GM18861 (cell line): ENCODE results near the gene CNOT6.
"Not testable (repeated sequence)": the region's sequence is repeated elsewhere in the genome, so short reads cannot be mapped to it uniquely, and the experiment has no call there.

ENCODE experiments used
- ATAC-seq: cut with Tn5 transposase; IDR thresholded peaks from one replicate; pipeline ENCODE4 v1.9.1; 2021; ENCODE audit not compliant: unreplicated experiment

CNOT6 gene

GRCh38 chr5:180470966-180471582 lies 23.1 kb upstream of the CNOT6 start:
- no peak for ATAC-seq

- no peak for ATAC-seq
Observed at GRCh38 chr5:180471866-180472265, 22.3 kb upstream of the CNOT6 start.

DNA sequence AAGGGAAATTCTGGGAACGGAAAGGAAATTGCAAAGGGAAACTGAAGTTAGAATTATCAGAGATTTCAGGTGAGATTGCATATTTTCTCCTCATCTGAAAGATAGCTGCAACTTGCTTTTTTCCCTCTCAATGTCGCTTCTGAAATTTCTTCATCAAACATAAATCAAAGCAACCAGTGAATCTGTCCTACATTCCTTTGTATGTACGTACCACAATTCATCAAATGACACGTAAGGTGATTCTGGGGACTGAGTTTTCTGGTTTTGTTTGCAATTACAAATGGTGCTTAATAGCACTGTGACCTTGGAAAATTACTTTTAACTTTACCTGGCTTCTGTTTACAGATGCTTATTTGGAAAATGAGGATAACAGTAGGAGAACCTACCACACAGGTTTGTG lies 21.9 kb upstream of the CNOT6 start:
- no peak for ATAC-seq

DNA sequence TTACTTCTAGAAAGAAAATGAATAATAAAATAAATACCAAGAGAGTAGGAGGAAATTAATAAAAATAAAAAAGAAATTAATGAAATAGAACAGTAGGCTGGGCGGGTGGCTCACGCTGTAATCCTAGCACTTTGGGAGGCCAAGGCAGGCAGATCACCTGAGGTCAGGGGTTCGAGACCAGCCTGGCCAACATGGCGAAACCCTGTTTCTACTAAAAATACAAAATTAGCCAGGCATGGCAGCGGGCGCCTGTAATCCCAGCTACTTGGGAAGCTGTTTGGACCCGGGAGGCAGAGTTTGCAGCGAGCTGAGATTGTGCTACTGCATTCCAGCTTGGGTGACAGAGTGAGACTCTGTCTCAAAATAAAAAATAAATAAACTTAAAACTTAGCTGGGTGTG lies 20.8 kb upstream of the CNOT6 start:
- not testable (repeated sequence) for ATAC-seq

DNA sequence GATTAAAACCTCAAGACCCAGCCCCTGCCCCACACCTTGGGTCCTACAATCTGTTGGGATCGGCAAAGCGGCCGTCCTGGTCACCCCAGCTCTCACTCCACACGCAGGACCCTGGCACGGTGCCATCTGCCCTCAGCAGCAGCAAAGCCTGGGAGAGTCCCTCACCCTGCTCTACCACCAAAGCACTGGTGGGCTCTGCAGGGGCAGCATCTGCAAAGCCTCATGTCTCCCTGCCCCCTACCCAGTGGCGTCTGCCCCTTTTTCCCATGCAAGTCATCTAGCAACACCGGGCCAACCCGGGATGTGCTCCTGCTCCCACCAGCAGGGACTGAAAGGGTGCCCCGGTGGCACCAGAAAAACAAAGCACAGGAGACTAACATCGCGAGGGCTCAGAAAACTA lies 19.6 kb upstream of the CNOT6 start:
- no peak for ATAC-seq

GRCh38 chr5:180475969-180476524 lies 18.1 kb upstream of the CNOT6 start:
- not testable (repeated sequence) for ATAC-seq

- ATAC-seq, result no peak
Observed at GRCh38 chr5:180484813-180485212, 9.4 kb upstream of the CNOT6 start.

DNA sequence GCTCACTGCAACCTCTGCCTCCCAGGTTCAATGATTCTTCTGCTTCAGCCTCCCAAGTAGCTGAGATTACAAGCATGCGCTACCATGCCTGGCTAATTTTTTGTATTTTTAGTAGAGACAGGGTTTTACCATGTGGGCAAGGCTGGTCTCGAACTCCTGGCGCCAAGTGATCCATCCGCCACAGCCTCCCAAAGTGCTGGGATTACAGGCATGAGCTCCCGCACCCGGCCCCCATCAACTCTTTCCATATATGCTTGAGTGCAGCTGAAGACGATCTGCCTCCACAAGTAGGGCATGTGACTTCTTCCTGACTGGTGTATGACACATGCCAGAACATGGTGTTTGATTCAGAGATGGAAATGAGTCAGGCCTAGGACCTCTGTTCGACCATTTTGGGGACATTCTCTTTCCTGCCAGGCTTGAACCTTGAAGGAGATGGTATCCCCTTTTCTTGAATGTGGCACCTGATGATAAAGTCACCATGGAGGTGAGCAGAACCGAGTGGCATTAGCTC lies 7.5 kb upstream of the CNOT6 start:
- no peak for ATAC-seq

DNA sequence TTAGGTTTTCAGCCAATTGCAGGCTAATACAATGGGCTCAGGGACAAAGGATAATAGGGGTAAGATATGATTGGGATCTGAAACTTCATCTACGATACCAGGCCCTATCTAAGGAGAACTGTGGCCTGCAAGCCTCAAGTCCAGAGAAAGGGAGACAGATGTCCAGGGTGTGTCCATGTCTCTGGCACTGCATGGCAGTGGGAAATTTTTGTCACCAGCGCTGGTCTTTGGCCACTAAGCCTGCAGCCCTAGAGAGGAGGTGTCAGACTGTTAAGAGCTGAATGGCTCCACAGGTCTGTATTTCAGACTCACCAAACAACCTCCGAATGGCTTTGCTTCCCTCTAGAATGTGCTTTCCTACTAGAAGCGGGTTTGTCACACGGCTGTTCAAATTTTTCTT lies 6.6 kb upstream of the CNOT6 start:
- no peak for ATAC-seq

- no peak for ATAC-seq
Observed at GRCh38 chr5:180491496-180491895, 2.7 kb upstream of the CNOT6 start.

DNA sequence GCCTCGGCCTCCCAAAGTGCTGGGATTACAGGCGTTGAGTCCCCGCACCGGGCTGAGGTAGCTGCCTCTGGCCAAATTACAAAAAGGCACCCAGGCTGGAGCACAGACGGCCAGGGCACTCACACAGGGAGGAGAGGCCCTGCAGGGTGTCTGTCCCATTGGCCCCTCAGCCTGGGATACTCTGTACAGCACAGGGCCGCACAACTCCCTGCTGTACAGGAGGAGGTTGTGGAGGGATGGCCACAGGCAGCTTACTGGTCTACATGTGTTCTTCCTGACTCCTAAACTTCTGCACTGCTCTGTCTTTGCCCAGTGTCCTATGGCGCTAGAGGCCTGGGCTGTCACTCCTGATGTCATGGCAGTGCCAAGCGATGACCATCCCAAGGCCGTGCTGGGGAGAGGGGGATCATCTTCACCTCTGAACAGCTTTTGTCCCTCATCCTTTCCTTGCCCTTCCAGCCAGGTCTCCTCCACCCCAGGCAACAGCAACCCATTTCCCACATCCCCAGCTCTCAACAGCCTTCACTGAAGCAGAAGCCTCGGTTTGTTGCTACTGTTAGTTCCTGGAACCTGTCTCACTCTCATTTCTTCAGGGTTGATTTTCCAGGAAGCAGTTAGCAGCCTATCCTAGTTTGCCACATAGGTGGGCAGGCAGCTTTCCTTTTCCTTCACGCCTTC lies 1.8 kb upstream of the CNOT6 start:
- ATAC-seq, result no peak

GRCh38 chr5:180494510-180495181 lies 467 bp downstream of the CNOT6 start:
- ATAC-seq, result peak; percentile 27

- no peak for ATAC-seq
Observed at GRCh38 chr5:180495292-180495691, 1.1 kb downstream of the CNOT6 start.

GRCh38 chr5:180495991-180496741 lies 2.0 kb downstream of the CNOT6 start:
- no peak for ATAC-seq

GRCh38 chr5:180496806-180497205 lies 2.6 kb downstream of the CNOT6 start:
- not testable (repeated sequence) for ATAC-seq

DNA sequence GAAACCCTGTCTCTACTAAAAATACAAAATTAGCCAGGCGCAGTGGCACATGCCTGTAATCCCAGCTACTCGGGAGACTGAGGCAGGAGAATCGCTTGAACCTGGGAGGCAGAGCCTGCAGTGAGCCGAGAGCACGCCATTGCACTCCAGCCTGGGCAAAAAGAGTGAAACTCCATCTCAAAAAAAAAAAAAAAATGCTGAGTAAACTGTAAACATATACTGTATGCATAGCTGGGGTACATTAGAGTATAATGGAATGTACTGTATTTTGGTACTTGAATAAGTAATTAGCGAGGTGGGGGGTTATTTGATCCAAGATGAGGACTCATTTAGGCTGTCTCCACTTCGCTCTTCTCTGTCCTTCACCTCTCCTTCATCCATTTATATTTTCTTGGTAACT lies 3.7 kb downstream of the CNOT6 start:
- ATAC-seq, result not testable (repeated sequence)

DNA sequence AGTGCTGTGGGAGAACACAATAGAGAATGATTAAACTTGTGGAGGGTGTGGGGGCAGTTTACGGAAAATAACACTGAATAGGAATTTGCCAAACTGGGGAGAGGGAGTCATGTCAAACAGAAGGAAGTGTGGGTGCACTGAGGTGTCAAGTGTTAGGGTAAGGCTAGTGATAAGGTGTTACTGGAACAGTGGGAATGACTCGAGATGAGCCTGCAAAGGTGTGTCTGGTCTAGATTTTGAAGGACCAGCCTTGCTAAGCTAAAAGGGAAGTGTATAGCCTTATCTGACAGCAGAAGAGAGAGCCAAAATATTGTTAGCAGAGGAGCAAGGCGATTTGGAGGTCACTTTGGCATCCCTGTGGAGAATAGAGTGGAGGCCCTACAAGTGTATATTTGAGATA lies 4.2 kb downstream of the CNOT6 start:
- no peak for ATAC-seq

DNA sequence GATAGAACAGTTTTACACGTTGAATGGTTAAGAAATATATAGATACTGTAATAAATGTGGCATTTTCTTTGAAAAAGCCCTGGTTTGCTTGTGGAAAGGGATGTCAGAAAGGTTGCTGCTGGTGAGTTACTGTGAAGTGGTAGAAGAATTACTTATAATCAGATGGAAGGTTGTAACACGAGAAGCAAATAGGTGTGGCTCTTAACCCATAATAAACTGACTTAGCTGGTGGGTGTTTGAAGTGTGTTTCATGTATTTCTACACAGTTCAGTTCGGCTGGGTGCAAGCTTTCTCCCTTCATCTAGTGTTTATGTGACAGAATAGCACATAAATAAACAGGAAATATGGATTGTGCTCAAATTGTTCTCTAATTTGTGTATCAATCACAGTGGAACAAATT lies 5.5 kb downstream of the CNOT6 start:
- ATAC-seq, result no peak

- not testable (repeated sequence) for ATAC-seq
Observed at GRCh38 chr5:180500300-180500699, 6.1 kb downstream of the CNOT6 start.

GRCh38 chr5:180507661-180508060 lies 13.5 kb downstream of the CNOT6 start:
- ATAC-seq, result no peak

GRCh38 chr5:180515294-180515693 lies 21.1 kb downstream of the CNOT6 start:
- no peak for ATAC-seq
